H1 (cell line): ENCODE data around the gene MYO5B. TPM values are rescaled to one million over a fixed set of nuclear protein-coding genes. Genes with fewer than 3 reads are reported as not detected.

ENCODE experiments used
- CTCF ChIA-PET: fragments of 300-600 bp; sonication (Branson Sonifier 250); formaldehyde crosslinking; loops from one replicate; lab custom pipeline; 2021; ENCODE audit not compliant: partially characterized antibody; lab: Charles Lee
- POLR2A ChIA-PET: fragments of 300-600 bp; sonication (Branson Sonifier 250); formaldehyde crosslinking; loops from one replicate; lab custom pipeline; 2021; ENCODE audit warnings: inconsistent platforms; ENCODE audit not compliant: partially characterized antibody; lab: Charles Lee
- DNase-seq, 2 experiments: peaks; one replicate each; pipeline versions ENCODE4 v3.0.0 to v3.0.0-alpha.2; 2010 to 2022; ENCODE audit warnings: low spot score in 2 of 2, low read depth in 1 of 2, mixed read lengths in 1 of 2
- FAIRE-seq: peaks from 2 replicates; lab custom pipeline; 2011; peaks lifted over from hg19 to GRCh38; lab: Jason Lieb, UNC
- H2AFZ ChIP-seq: 2 replicates; pipeline ENCODE4 v1.8.1; 2012; ENCODE audit warnings: low read length, inconsistent platforms
- H2AK5ac ChIP-seq: 2 replicates; pipeline ENCODE4 v1.6.1; 2013; ENCODE audit warnings: low read depth, low read length
- H2BK120ac ChIP-seq: replicated peaks from 2 replicates; pipeline ENCODE3; 2013; ENCODE audit warnings: low read depth, low read length, inconsistent platforms
- H2BK12ac ChIP-seq: 2 replicates; pipeline ENCODE4 v1.6.1; 2013; ENCODE audit warnings: low read depth, low read length
- H2BK15ac ChIP-seq: 2 replicates; pipeline ENCODE4 v1.6.1; 2013; ENCODE audit warnings: low read length
- H2BK20ac ChIP-seq: 2 replicates; pipeline ENCODE4 v1.6.1; 2013; ENCODE audit warnings: low read length
- H2BK5ac ChIP-seq: 2 replicates; pipeline ENCODE4 v1.6.1; 2013; ENCODE audit warnings: low read depth, low read length
- H3K14ac ChIP-seq: 2 replicates; pipeline ENCODE4 v1.6.1; 2013; ENCODE audit warnings: inconsistent platforms; ENCODE audit not compliant: insufficient read length
- H3K18ac ChIP-seq: 2 replicates; pipeline ENCODE4 v1.6.1; 2013; ENCODE audit warnings: low read length; ENCODE audit errors: extremely low read depth
- H3K23ac ChIP-seq: 2 replicates; pipeline ENCODE4 v1.6.1; 2013; ENCODE audit warnings: inconsistent platforms; ENCODE audit not compliant: insufficient read length
- H3K23me2 ChIP-seq: 2 replicates; pipeline ENCODE4 v1.6.1; 2013; ENCODE audit warnings: low read depth, low read length
- H3K27ac ChIP-seq: 2 replicates; pipeline ENCODE4 v1.6.1; 2011; ENCODE audit warnings: low read depth, low read length, inconsistent platforms
- H3K27me3 ChIP-seq, 4 experiments: replicated peaks in 1 of 4; 1 replicate in 1 of 4; 2 replicates in 3 of 4; pipeline versions ENCODE4 v1.6.1 to v1.8.1; 2011 to 2013; ENCODE audit warnings: low read length in 3 of 4, mild to moderate bottlenecking in 3 of 4, inconsistent platforms in 2 of 4, mixed read lengths in 2 of 4, moderate library complexity in 1 of 4; ENCODE audit not compliant: control insufficient read depth in 3 of 4, insufficient read depth in 3 of 4; ENCODE audit errors: extremely low read depth in 1 of 4
- H3K36me3 ChIP-seq, 4 experiments: 2 replicates each; pipeline versions ENCODE4 v1.6.1 to v1.8.1; 2011 to 2013; ENCODE audit warnings: mild to moderate bottlenecking in 4 of 4, low read length in 3 of 4, moderate library complexity in 2 of 4, control low read depth in 1 of 4, inconsistent platforms in 1 of 4; ENCODE audit not compliant: insufficient read depth in 4 of 4, control insufficient read depth in 2 of 4
- H3K4ac ChIP-seq: replicated peaks from 2 replicates; pipeline ENCODE3; 2013; ENCODE audit warnings: low read length, low read depth, mixed read lengths, inconsistent platforms; ENCODE audit not compliant: insufficient read length
- H3K4me1 ChIP-seq, 4 experiments: replicated peaks in 1 of 4; 1 replicate in 1 of 4; 2 replicates in 3 of 4; pipeline versions ENCODE4 v1.6.1 to v1.8.1; 2011 to 2013; ENCODE audit warnings: low read length in 3 of 4, inconsistent platforms in 2 of 4, mixed read lengths in 1 of 4; ENCODE audit not compliant: insufficient read depth in 4 of 4, control insufficient read depth in 3 of 4
- H3K4me2 ChIP-seq, 2 experiments: 2 replicates each; pipeline versions ENCODE4 v1.6.1 to v1.8.1; 2011 to 2013; ENCODE audit warnings: low read depth in 2 of 2, low read length in 2 of 2, control low read depth in 1 of 2, inconsistent platforms in 1 of 2, mild to moderate bottlenecking in 1 of 2; ENCODE audit not compliant: insufficient read depth in 1 of 2
- H3K4me3 ChIP-seq, 4 experiments: fragments of 200-600, 300-600 bp in 1 of 4; sonication (generic), shearing (Covaris generic), sonication (Bioruptor Twin) in 1 of 4; 2 replicates each; pipeline versions ENCODE4 v1.5.1 to v1.8.1; 2011 to 2016; ENCODE audit warnings: low read length in 4 of 4, low read depth in 3 of 4, control low read depth in 2 of 4, inconsistent platforms in 2 of 4, mild to moderate bottlenecking in 2 of 4, mixed read lengths in 1 of 4, moderate library complexity in 1 of 4; ENCODE audit not compliant: insufficient read depth in 2 of 4; ENCODE audit errors: extremely low read depth in 1 of 4
- H3K56ac ChIP-seq: replicated peaks from 2 replicates; pipeline ENCODE3; 2013; ENCODE audit warnings: low read depth, mild to moderate bottlenecking, mixed read lengths, low read length, inconsistent platforms; ENCODE audit not compliant: insufficient read length
- H3K79me1 ChIP-seq: 2 replicates; pipeline ENCODE4 v1.6.1; 2013; ENCODE audit warnings: low read depth, low read length, control low read depth
- H3K79me2 ChIP-seq, 2 experiments: 2 replicates each; pipeline versions ENCODE4 v1.6.1 to v1.8.1; 2012 to 2013; ENCODE audit warnings: low read length in 2 of 2, mild to moderate bottlenecking in 2 of 2, inconsistent platforms in 1 of 2; ENCODE audit not compliant: insufficient read depth in 2 of 2, control insufficient read depth in 1 of 2
- H3K9ac ChIP-seq, 4 experiments: replicated peaks in 1 of 4; 1 replicate in 1 of 4; 2 replicates in 3 of 4; pipeline versions ENCODE4 v1.6.1 to v1.8.1; 2011 to 2013; ENCODE audit warnings: low read depth in 3 of 4, low read length in 3 of 4, control low read depth in 2 of 4, mild to moderate bottlenecking in 2 of 4, moderate library complexity in 2 of 4, inconsistent platforms in 1 of 4; ENCODE audit errors: extremely low read depth in 1 of 4
- H3K9me3 ChIP-seq, 2 experiments: 2 replicates each; pipeline versions ENCODE4 v1.6.1 to v1.8.1; 2012 to 2013; ENCODE audit warnings: mild to moderate bottlenecking in 2 of 2, moderate library complexity in 2 of 2, control low read depth in 1 of 2, inconsistent platforms in 1 of 2, low read depth in 1 of 2, low read length in 1 of 2, mixed read lengths in 1 of 2; ENCODE audit not compliant: insufficient read depth in 2 of 2
- H4K20me1 ChIP-seq, 2 experiments: replicated peaks in 1 of 2; 2 replicates each; pipeline versions ENCODE3 to v1.8.1; 2011 to 2013; ENCODE audit warnings: inconsistent platforms in 2 of 2, low read length in 2 of 2, mild to moderate bottlenecking in 1 of 2; ENCODE audit not compliant: insufficient read depth in 2 of 2, control insufficient read depth in 1 of 2
- H4K5ac ChIP-seq: 2 replicates; pipeline ENCODE4 v1.6.1; 2013; ENCODE audit warnings: low read length, low read depth, mixed read lengths, inconsistent platforms; ENCODE audit not compliant: insufficient read length
- H4K8ac ChIP-seq: 2 replicates; pipeline ENCODE4 v1.8.0; 2013; ENCODE audit warnings: mild to moderate bottlenecking, moderate library complexity, low read length, inconsistent platforms; ENCODE audit not compliant: insufficient read depth; ENCODE audit errors: extremely low read depth
- H4K91ac ChIP-seq: replicated peaks from 2 replicates; pipeline ENCODE3; 2013; ENCODE audit warnings: low read length, mixed read lengths, inconsistent platforms; ENCODE audit not compliant: insufficient read length
- RXRA ChIP-seq: IDR thresholded peaks from 2 replicates; pipeline ENCODE4 v1.6.1; 2011; ENCODE audit warnings: low read depth, mild to moderate bottlenecking, low read length, moderate library complexity; ENCODE audit not compliant: insufficient read depth
- SRF ChIP-seq: IDR thresholded peaks from 2 replicates; pipeline ENCODE4 v1.6.1; 2011; ENCODE audit warnings: mild to moderate bottlenecking, low read depth, low read length, moderate library complexity
- WGBS, 2 experiments: shearing (Covaris generic) in 1 of 2; methylation state at CpG; one replicate each; pipeline versions ENCODE4 v1.1.6 to v1.1.7; 2013 to 2015; ENCODE audit warnings: low lambda C conversion rate in 2 of 2, mixed read lengths in 2 of 2, inconsistent platforms in 1 of 2, low coverage in 1 of 2, missing lambda C conversion rate in 1 of 2; ENCODE audit not compliant: insufficient replicate concordance in 2 of 2, insufficient coverage in 1 of 2, insufficient read length in 1 of 2; ENCODE audit errors: extremely low coverage in 1 of 2, missing lambda C conversion rate in 1 of 2; 5-methylcytosine and 5-hydroxymethylcytosine counted together
- polyA plus RNA-seq, 7 experiments: library from polyadenylated mRNA; depleted of rRNA in 3 of 7; stranded (reverse) in 5 of 7; unstranded in 2 of 7; fragments of >200 nt in 5 of 7; fragments of 200-250 nt in 2 of 7; gene quantifications; 1 replicate in 5 of 7; 2 replicates in 1 of 7; 4 replicates in 1 of 7; pipeline versions ENCODE4 v1.2.1 to v1.2.3, GENCODE V29; 2011 to 2013; ENCODE audit warnings: missing spikeins in 2 of 7, mixed read lengths in 2 of 7
- total RNA-seq: library from RNA; stranded (reverse); fragmentation: NEBNext Ultra II Directional; extraction: Animal tissue kit (Norgen Biotek cat#: 25700); gene quantifications from 2 replicates; pipeline ENCODE4 v1.2.1, GENCODE V29; 2021

MYO5B gene
- total and polyA plus RNA-seq, 2 of the 8 experiments (the other 6 are each of a cell fraction or from before 2014, with no cell fraction given) = 6.4 to 7.7 TPM

- H2BK20ac ChIP-seq = no peak overlapping the region
- H3K56ac ChIP-seq = no peak overlapping the region
- H2BK15ac ChIP-seq = no peak overlapping the region
- no peak overlapping the region for H4K91ac ChIP-seq
- H3K9me3 ChIP-seq = no peaks in the 10 kb centered on the region
- H3K4me3 ChIP-seq = no peak overlapping the region
- H3K18ac ChIP-seq = no peak overlapping the region
- H3K4ac ChIP-seq = no peak overlapping the region
- DNase-seq (no peak), FAIRE-seq (no peak)
- no peak overlapping the region for H2BK5ac ChIP-seq
- H4K20me1 ChIP-seq = no peaks in the 10 kb centered on the region
- no peak overlapping the region for H2AFZ ChIP-seq
- no peak overlapping the region for H2AK5ac ChIP-seq
- CTCF ChIA-PET = no interaction called here
- no peak overlapping the region for H4K5ac ChIP-seq
- POLR2A ChIA-PET = no interaction called here
- H2BK12ac ChIP-seq = no peak overlapping the region
- no peaks in the 10 kb centered on the region for H3K79me1 ChIP-seq
- no peaks in the 10 kb centered on the region for H3K36me3 ChIP-seq
- no peak overlapping the region for H3K4me2 ChIP-seq
- H3K9ac ChIP-seq = no peak overlapping the region
- no peaks in the 10 kb centered on the region for H3K27me3 ChIP-seq
- peaks cover 0 to 2% (median 0%) of the 10 kb centered on the region in 4 experiments; a peak in 2 of 7 replicates for H3K4me1 ChIP-seq
- H4K8ac ChIP-seq = no peak overlapping the region
- 90% methylated on average over 9 of the region's 9 CpGs; no CpG with 5 or more reads in 1 of the 2 experiments for WGBS, 2 experiments
- no peak overlapping the region for H3K23ac ChIP-seq
- H2BK120ac ChIP-seq = no peak overlapping the region
- no peaks in the 10 kb centered on the region for H3K79me2 ChIP-seq
- H3K27ac ChIP-seq = no peak overlapping the region
- H3K14ac ChIP-seq = no peak overlapping the region
- H3K23me2 ChIP-seq = no peaks in the 10 kb centered on the region
- TF ChIP-seq RXRA = no peak
- no peak for TF ChIP-seq SRF
Observed at GRCh38 chr18:50135903-50136302, 59.0 kb downstream of the MYO5B start.
